ENCODE results near the gene PIK3R6. TPM values are rescaled to one million over a fixed set of nuclear protein-coding genes. Genes with fewer than 3 reads are reported as not detected.

The PIK3R6 gene
- total RNA-seq, 1 donor from 2014 or later = 2.2 TPM

DNA sequence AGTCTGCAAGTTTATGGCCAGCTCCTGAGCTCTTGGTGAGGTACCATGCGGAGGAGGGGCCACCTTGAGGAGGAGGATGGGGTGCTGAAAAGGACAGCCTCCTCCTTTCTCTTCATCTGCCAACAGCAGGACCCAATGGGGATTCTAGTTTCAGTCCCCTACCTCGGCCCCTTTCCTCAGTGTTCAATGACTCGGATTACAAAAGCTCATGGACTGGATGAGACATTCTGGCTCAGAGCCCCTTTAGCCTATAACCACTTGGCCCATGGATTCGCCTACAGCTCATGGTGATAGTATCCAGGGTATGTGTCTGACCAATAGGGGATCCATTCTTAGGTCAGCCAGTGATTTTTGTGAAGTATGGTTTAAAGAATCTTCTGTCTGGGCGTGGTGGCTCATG, 8.5 kb upstream of the PIK3R6 start:
- Histone ChIP-seq H3K27me3 (no peaks in the 10 kb centered on the region), H3K4me1 (no peaks in the 10 kb centered on the region), H3K36me3 (no peaks in the 10 kb centered on the region), H3K9me3 (no peaks in the 10 kb centered on the region), H3K27ac (no peak overlapping the region), H3K4me3 (no peak overlapping the region)
- no peak for DNase-seq (ENCODE audit: low spot score in 2 of 2)
- intact Hi-C loops (cut with DNase I) = no loop called here
- TF ChIP-seq, protein P1, sequence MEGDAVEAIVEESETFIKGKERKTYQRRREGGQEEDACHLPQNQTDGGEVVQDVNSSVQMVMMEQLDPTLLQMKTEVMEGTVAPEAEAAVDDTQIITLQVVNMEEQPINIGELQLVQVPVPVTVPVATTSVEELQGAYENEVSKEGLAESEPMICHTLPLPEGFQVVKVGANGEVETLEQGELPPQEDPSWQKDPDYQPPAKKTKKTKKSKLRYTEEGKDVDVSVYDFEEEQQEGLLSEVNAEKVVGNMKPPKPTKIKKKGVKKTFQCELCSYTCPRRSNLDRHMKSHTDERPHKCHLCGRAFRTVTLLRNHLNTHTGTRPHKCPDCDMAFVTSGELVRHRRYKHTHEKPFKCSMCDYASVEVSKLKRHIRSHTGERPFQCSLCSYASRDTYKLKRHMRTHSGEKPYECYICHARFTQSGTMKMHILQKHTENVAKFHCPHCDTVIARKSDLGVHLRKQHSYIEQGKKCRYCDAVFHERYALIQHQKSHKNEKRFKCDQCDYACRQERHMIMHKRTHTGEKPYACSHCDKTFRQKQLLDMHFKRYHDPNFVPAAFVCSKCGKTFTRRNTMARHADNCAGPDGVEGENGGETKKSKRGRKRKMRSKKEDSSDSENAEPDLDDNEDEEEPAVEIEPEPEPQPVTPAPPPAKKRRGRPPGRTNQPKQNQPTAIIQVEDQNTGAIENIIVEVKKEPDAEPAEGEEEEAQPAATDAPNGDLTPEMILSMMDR (IDR thresholded peaks at IDR 0.05) = no peak

- no peaks in the 10 kb centered on the region for H3K36me3 ChIP-seq
- no peaks in the 10 kb centered on the region for H3K9me3 ChIP-seq
- no peak for DNase-seq (ENCODE audit: low spot score in 2 of 2)
- H3K27ac ChIP-seq = no peak overlapping the region
- intact Hi-C loops (cut with DNase I) = no loop called here
- no peaks in the 10 kb centered on the region for H3K4me1 ChIP-seq
- TF ChIP-seq, protein P1 (IDR thresholded peaks at IDR 0.05) = no peak
- H3K4me3 ChIP-seq = no peak overlapping the region
- H3K27me3 ChIP-seq = no peaks in the 10 kb centered on the region
Measured at GRCh38 chr17:8875436-8875835, 8.0 kb upstream of the PIK3R6 start.

DNA sequence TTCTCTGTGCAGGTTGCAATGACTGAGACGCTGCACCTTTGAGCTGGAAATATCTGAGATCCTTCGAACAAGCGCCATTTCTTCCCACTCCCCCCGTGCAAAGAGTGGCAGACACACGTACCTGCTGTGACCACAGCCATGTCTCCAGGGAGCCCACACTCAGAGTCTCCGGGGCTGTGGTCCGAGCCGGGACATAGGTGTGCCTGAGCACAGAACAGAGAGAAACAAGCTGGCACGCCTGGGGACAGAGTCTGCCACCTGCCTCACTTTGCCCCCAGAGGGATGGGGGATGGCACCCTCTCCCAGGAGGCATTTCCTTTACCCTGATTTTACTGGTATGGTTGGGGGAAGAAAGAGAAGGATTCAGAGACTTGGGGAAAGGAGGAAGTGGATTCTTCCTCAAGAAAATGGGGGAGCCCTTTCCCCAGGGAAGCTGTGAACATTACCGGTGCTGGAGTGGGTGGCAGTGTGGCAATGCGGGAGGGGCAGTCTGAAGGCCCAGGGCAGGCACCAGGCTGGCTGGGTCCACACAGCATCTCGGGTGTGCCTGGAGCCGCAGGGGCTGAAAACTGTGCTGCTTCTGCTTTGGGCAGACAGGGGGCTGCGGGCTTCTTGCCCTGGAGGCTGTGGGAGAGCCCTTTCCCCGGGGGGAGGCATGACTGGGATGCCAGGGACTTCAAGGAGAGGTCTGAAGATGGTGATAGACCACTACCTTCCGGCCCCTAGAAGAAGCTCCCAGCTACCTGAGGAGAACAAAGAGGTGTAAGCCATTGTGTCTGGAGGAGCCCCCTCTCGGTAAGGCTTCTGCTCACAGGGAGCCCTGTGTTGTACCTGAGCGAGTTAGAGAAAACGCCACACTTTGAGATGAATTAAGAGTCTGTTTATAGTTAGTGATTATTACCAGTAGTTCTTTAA, 6.6 kb upstream of the PIK3R6 start:
- no peaks in the 10 kb centered on the region for H3K9me3 ChIP-seq
- H3K36me3 ChIP-seq = no peaks in the 10 kb centered on the region
- H3K27ac ChIP-seq = no peak overlapping the region
- DNase-seq (ENCODE audit: low spot score in 2 of 2) = no peak
- no peaks in the 10 kb centered on the region for H3K4me1 ChIP-seq
- TF ChIP-seq, protein P1 (IDR thresholded peaks at IDR 0.05) = no peak
- intact Hi-C loops (cut with DNase I) = no loop called here
- H3K27me3 ChIP-seq = no peaks in the 10 kb centered on the region
- H3K4me3 ChIP-seq = no peak overlapping the region

DNA sequence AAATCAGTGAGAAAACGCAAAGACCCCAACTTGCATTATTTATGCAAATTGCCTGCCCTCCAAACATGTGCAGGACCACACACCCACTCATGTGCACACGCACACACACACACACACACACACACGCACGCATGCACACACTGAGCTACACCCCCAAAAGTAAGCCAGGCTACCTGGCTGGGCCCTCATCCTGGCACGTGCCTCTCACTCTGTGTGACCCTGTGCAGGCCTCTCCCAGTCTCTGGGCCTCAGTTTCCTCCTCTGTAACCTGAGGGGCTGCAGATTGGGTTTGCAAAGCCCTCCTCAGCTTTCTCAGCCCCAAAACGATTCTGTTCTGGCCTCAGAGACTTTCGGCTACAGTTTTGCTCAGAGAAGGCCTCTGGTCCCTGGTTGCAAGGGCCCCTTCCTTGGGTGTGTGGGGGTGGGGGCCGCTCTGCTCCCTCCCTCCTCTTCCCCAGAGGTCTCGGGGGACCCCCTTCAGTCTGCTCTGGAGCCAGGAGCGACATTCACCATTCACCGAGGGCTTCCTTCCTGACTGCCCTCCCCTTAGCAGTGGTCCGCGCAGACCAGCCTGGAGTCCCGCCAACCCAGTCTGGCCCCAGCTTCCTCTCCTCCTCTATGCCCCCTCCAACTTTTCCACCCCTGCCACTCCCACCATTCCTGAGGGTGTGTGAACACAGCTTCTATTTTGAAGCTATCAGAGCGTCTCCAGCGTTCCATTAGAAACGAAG, 5.4 kb upstream of the PIK3R6 start:
- no peaks in the 10 kb centered on the region for H3K27me3 ChIP-seq
- H3K4me3 ChIP-seq = no peak overlapping the region
- H3K4me1 ChIP-seq = no peaks in the 10 kb centered on the region
- DNase-seq (ENCODE audit: low spot score in 2 of 2) = no peak
- no peak overlapping the region for H3K27ac ChIP-seq
- TF ChIP-seq, protein P1 (IDR thresholded peaks at IDR 0.05) = no peak
- no peaks in the 10 kb centered on the region for H3K9me3 ChIP-seq
- H3K36me3 ChIP-seq = no peaks in the 10 kb centered on the region
- intact Hi-C loops (cut with DNase I) = no loop called here

DNA sequence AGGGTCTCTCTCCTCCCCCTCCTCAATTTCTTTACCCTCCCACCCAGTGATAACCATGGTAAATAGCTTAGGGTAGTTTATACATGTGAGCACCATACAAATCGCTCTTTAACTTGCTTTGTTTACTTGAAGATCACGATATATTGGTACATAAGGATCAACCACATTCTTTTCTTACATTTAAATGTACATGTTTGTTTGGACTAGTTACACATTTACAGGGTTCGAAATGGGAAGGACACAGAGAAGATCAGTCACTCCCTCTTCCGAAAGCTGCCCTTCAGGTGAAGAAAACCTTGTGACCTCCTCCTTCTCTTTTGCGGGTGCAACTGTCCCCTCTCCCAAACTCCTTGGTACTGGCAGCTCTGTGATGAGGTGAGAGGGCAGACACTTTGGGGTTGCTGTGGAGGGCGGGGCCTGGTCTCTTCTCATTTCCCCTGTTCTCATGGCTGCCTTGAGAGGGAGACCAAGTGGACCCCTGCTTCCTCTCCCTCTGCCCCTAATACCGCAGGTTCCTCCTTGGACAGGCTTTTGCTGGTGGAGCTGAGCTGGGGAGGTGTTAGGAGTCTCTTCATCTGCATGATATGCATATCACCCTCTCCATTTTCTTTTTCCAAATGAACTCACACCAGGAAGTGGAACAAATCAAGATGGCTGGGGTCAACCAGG, 4.7 kb upstream of the PIK3R6 start:
- TF ChIP-seq, protein P1 (IDR thresholded peaks at IDR 0.05) = no peak
- DNase-seq (ENCODE audit: low spot score in 2 of 2) = no peak
- intact Hi-C loops (cut with DNase I) = no loop called here

More for the DNA sequence above, 4.7 kb upstream of the PIK3R6 start:
- no peak overlapping the region for H3K27ac ChIP-seq
- H3K36me3 ChIP-seq = no peaks in the 10 kb centered on the region
- H3K27me3 ChIP-seq = no peaks in the 10 kb centered on the region
- H3K4me3 ChIP-seq = no peak overlapping the region
- no peaks in the 10 kb centered on the region for H3K9me3 ChIP-seq
- no peaks in the 10 kb centered on the region for H3K4me1 ChIP-seq
